GM12878 (cell line): Measurements from ENCODE around the gene ANAPC4. TPM values are rescaled to one million over a fixed set of nuclear protein-coding genes. Genes with fewer than 3 reads are reported as not detected.

Experiments
- ATAC-seq: fragments of 200-7000 bp; cut with Tn5 transposase; 3 replicates; pipeline ENCODE4 v1.9.1; 2020; ENCODE audit warnings: mild to moderate bottlenecking, moderate library complexity
- BruUV-seq: library from RNA; stranded (reverse); fragments of 400-500 nt; replicated peaks from 2 replicates; lab custom pipeline; 2021; lab: Mats Ljungman, UMichigan
- CTCF ChIA-PET: fragments of 300-600 bp; sonication (Branson Sonifier 250); formaldehyde crosslinking; extraction: SDS; loops from one replicate; lab custom pipeline; 2021; ENCODE audit warnings: inconsistent platforms; lab: Yijun Ruan, JAX
- POLR2A ChIA-PET: fragments of 350-600 bp; formaldehyde crosslinking; extraction: SDS; loops from one replicate; lab custom pipeline; 2021; ENCODE audit warnings: inconsistent platforms; lab: Charles Lee
- RAD21 ChIA-PET: fragments of 300-600 bp; sonication (Branson Sonifier 250); formaldehyde crosslinking; loops from one replicate; lab custom pipeline; 2023; ENCODE audit warnings: antibody characterized with exemption; ENCODE audit not compliant: unreplicated experiment; lab: Charles Lee
- SMC1A ChIA-PET: fragments of 300-600 bp; sonication (Branson Sonifier 250); formaldehyde crosslinking; loops from one replicate; lab custom pipeline; 2023; ENCODE audit not compliant: unreplicated experiment, uncharacterized antibody; lab: Charles Lee
- DNase-seq: peaks from one replicate; pipeline ENCODE4 v3.0.0-alpha.2; 2011; ENCODE audit warnings: low read depth, low spot score
- FAIRE-seq: peaks from 3 replicates; lab custom pipeline; 2011; peaks lifted over from hg19 to GRCh38; lab: Jason Lieb, UNC
- H2AFZ ChIP-seq: 2 replicates; pipeline ENCODE4 v1.6.0; 2011; ENCODE audit warnings: low read depth, low read length, control low read depth; ENCODE audit not compliant: control insufficient read depth
- H3K27ac ChIP-seq: 2 replicates; pipeline ENCODE4 v1.5.1; 2011; ENCODE audit warnings: control low read depth; ENCODE audit not compliant: control insufficient read depth, insufficient read depth
- H3K27me3 ChIP-seq, 2 experiments: replicated peaks in 1 of 2; 2 replicates each; pipeline versions ENCODE4 v1.6.0 to v1.6.1; 2011; ENCODE audit warnings: low read length in 1 of 2; ENCODE audit not compliant: control insufficient read depth in 2 of 2, insufficient read depth in 2 of 2
- H3K36me3 ChIP-seq, 2 experiments: 2 replicates each; pipeline ENCODE4 v1.5.1; 2011; ENCODE audit warnings: low read length in 1 of 2; ENCODE audit not compliant: control insufficient read depth in 2 of 2, insufficient read depth in 2 of 2
- H3K4me1 ChIP-seq: 2 replicates; pipeline ENCODE4 v1.6.1; 2011; ENCODE audit warnings: mild to moderate bottlenecking, low read length, moderate library complexity, mixed read lengths; ENCODE audit not compliant: control insufficient read depth, insufficient read depth
- H3K4me2 ChIP-seq: 2 replicates; pipeline ENCODE4 v1.6.0; 2011; ENCODE audit warnings: control low read depth; ENCODE audit not compliant: control insufficient read depth, insufficient read depth
- H3K4me3 ChIP-seq: fragments of 200-600 bp; sonication (generic); 2 replicates; pipeline ENCODE4 v1.5.1; 2016
- H3K79me2 ChIP-seq: 2 replicates; pipeline ENCODE4 v1.6.0; 2011; ENCODE audit warnings: low read length; ENCODE audit not compliant: control insufficient read depth, insufficient read depth
- H3K9ac ChIP-seq: 2 replicates; pipeline ENCODE4 v1.8.0; 2011; ENCODE audit warnings: low read length, control low read depth, mixed read lengths; ENCODE audit not compliant: control insufficient read depth, insufficient read depth
- H3K9me3 ChIP-seq: replicated peaks from 3 replicates; pipeline ENCODE4 v1.5.1; 2011; ENCODE audit warnings: mild to moderate bottlenecking, low read length; ENCODE audit not compliant: control insufficient read depth, insufficient read depth
- H4K20me1 ChIP-seq: 2 replicates; pipeline ENCODE4 v1.6.0; 2011; ENCODE audit not compliant: control insufficient read depth, insufficient read depth
- ATF3 ChIP-seq: IDR thresholded peaks from 2 replicates; pipeline ENCODE4 v1.6.1; 2011; ENCODE audit warnings: low read depth, mild to moderate bottlenecking, low read length, moderate library complexity, borderline replicate concordance; ENCODE audit errors: extremely low read depth
- E4F1 ChIP-seq: fragments of 450-650 bp; IDR thresholded peaks from 2 replicates; pipeline ENCODE4 v1.6.1; 2018; ENCODE audit warnings: borderline replicate concordance, mild to moderate bottlenecking; ENCODE audit not compliant: partially characterized antibody
- GATAD2B ChIP-seq: fragments of 450-650 bp; conservative IDR thresholded peaks from 2 replicates; pipeline ENCODE4 v1.6.1; 2017; ENCODE audit warnings: low read depth, mild to moderate bottlenecking, moderate library complexity
- HDGF ChIP-seq: fragments of 450-650 bp; IDR thresholded peaks from 2 replicates; pipeline ENCODE4 v1.6.1; 2016; ENCODE audit warnings: antibody characterized with exemption
- JUNB ChIP-seq: IDR thresholded peaks from 2 replicates; pipeline ENCODE4 v1.6.1; 2016; ENCODE audit warnings: antibody characterized with exemption, mild to moderate bottlenecking
- NR2C1 ChIP-seq: fragments of 450-650 bp; IDR thresholded peaks from 2 replicates; pipeline ENCODE4 v1.6.1; 2017; ENCODE audit warnings: antibody characterized with exemption, mild to moderate bottlenecking, moderate library complexity
- NRF1 ChIP-seq: conservative IDR thresholded peaks from 2 replicates; pipeline ENCODE4 v1.6.1; 2011; ENCODE audit warnings: mild to moderate bottlenecking, low read depth, low read length, improper control_type of control experiment
- RAD21 ChIP-seq: IDR thresholded peaks from 2 replicates; pipeline ENCODE4 v1.6.1; 2011; ENCODE audit warnings: mild to moderate bottlenecking, low read depth, low read length, moderate library complexity; ENCODE audit not compliant: insufficient read depth
- SMAD1 ChIP-seq: fragments of 450-650 bp; IDR thresholded peaks from 2 replicates; pipeline ENCODE4 v1.6.1; 2018; ENCODE audit warnings: mild to moderate bottlenecking, low read depth; ENCODE audit not compliant: partially characterized antibody
- STAT3 ChIP-seq: IDR thresholded peaks from 2 replicates; pipeline ENCODE4 v1.6.1; 2011; ENCODE audit warnings: low read depth, low read length, improper control_type of control experiment
- TBL1XR1 ChIP-seq: IDR thresholded peaks from 2 replicates; pipeline ENCODE4 v1.6.1; 2012; ENCODE audit warnings: low read depth, low read length, improper control_type of control experiment
- ZNF622 ChIP-seq: fragments of 450-650 bp; IDR thresholded peaks from 2 replicates; pipeline ENCODE4 v1.6.1; 2017; ENCODE audit warnings: mild to moderate bottlenecking, inconsistent platforms
- WGBS: methylation state at CpG from one replicate; pipeline ENCODE4 v1.1.6; 2016; ENCODE audit warnings: low lambda C conversion rate; ENCODE audit not compliant: insufficient replicate concordance, insufficient coverage; ENCODE audit errors: missing lambda C conversion rate; 5-methylcytosine and 5-hydroxymethylcytosine counted together
- in situ Hi-C: fragments of 300-500 bp; cut with MboI; formaldehyde crosslinking; loops from 9 replicates; pipeline ENCODE4 v1.14.3; 2018; ENCODE audit warnings: mixed read lengths
- intact Hi-C: fragments of 100-400 bp; cut with micrococcal nuclease; formaldehyde crosslinking; loops from one replicate; pipeline ENCODE4 v1.14.2; 2022; ENCODE audit not compliant: unreplicated experiment
- polyA plus RNA-seq, 11 experiments: library from polyadenylated mRNA; depleted of rRNA in 4 of 11; unstranded in 6 of 11; stranded (reverse) in 5 of 11; fragments of >200 nt; fragmentation: Nextera tagmentation in 4 of 11; fragmentation: Illumina TruSeq in 1 of 11; extraction: Ambion mirVana in 4 of 11; extraction: Trizol in 1 of 11; gene quantifications; 1 replicate in 1 of 11; 2 replicates in 10 of 11; pipeline versions ENCODE4 v1.2.1 to v1.2.3, GENCODE V29; 2011 to 2016; ENCODE audit warnings: inconsistent platforms in 2 of 11, missing spikeins in 2 of 11, low read depth in 1 of 11
- total RNA-seq, 4 experiments: library from RNA; depleted of rRNA in 3 of 4; stranded (reverse); fragments of >200 nt in 3 of 4; fragmentation: Illumina TruSeq in 1 of 4; extraction: Trizol in 1 of 4; gene quantifications; 2 replicates each; pipeline versions ENCODE4 v1.2.1 to v1.2.3, GENCODE V29; 2013 to 2021
- TF ChIP-seq, protein P1 (sequence below): IDR thresholded peaks from 2 replicates; pipeline ENCODE4 v1.6.1; 2011; ENCODE audit warnings: borderline replicate concordance, low read depth, mild to moderate bottlenecking, moderate library complexity, mixed read lengths, low read length; ENCODE audit not compliant: insufficient read depth; ENCODE audit errors: extremely low read length

The ANAPC4 gene
- total and polyA plus RNA-seq, 10 of the 15 experiments (the other 5 are each of a cell fraction or from before 2014, with no cell fraction given): 16.3 to 50.2 (median 29.9) TPM

- Histone ChIP-seq H3K27me3 (no peaks in the 10 kb centered on the region), H3K9ac (no peak overlapping the region), H3K4me1 (no peaks in the 10 kb centered on the region), H3K79me2 (no peaks in the 10 kb centered on the region), H3K9me3 (no peaks in the 10 kb centered on the region; the same call in 2 of the 3 replicates), H3K27ac (no peak overlapping the region), H3K4me3 (no peak overlapping the region)
- no TSS peak for BruUV-seq
- POLR2A ChIA-PET: interaction anchor here (0.6 kb wide), 1 partner anchor 162 kb away, joined by 3 read pairs; no protein-coding TSS in a partner anchor
- TF ChIP-seq STAT3 (no peak), ZNF622 (no peak), NRF1 (no peak), ATF3 (no peak), JUNB (no peak), SMAD1 (no peak)
- TF ChIP-seq, all 136 proteins: peak for 0
- ATAC-seq (no peak), DNase-seq (no peak), FAIRE-seq (no peak)
- 93% methylated on average over 3 of the region's 3 CpGs for WGBS
- ChIA-PET RAD21 (no interaction called here), CTCF (no interaction called here), SMC1A (no interaction called here)
- Histone ChIP-seq H3K4me2 (no peak overlapping the region), H2AFZ (no peak overlapping the region), H4K20me1 (no peaks in the 10 kb centered on the region), H3K36me3 (peaks cover 8 to 25% of the 10 kb centered on the region in 2 experiments)
- intact Hi-C loops (no loop called here), in situ Hi-C loops (loop anchor here (25.0 kb wide), 1 partner anchor 835 kb away; no protein-coding TSS in a partner anchor)
These were observed 20.2 kb downstream of the ANAPC4 start for GRCh38 chr4:25397305-25397704.

- Histone ChIP-seq H3K4me1 (no peaks in the 10 kb centered on the region), H3K79me2 (no peaks in the 10 kb centered on the region), H3K4me3 (no peak overlapping the region), H2AFZ (no peak overlapping the region), H3K9me3 (no peaks in the 10 kb centered on the region; the same call in 2 of the 3 replicates), H4K20me1 (no peaks in the 10 kb centered on the region), H3K27me3 (no peaks in the 10 kb centered on the region), H3K36me3 (peaks cover 5 to 26% of the 10 kb centered on the region in 2 experiments; a peak in 3 of 4 replicates), H3K9ac (no peak overlapping the region), H3K4me2 (no peak overlapping the region), H3K27ac (no peak overlapping the region)
- ChIA-PET RAD21 (no interaction called here), SMC1A (interaction anchor here (1.3 kb wide), 1 partner anchor 10 kb away, joined by 3 read pairs; no protein-coding TSS in a partner anchor), POLR2A (no interaction called here), CTCF (no interaction called here)
- intact Hi-C loops (no loop called here), in situ Hi-C loops (loop anchor here (25.0 kb wide), 1 partner anchor 837 kb away; no protein-coding TSS in a partner anchor)
- FAIRE-seq (no peak), ATAC-seq (no peak), DNase-seq (no peak)
- 100% methylated on average over 4 of the region's 4 CpGs for WGBS
- no TSS peak for BruUV-seq
- TF ChIP-seq GATAD2B (no peak), HDGF (no peak), NR2C1 (no peak), RAD21 (no peak), TBL1XR1 (no peak), E4F1 (no peak)
- TF ChIP-seq, protein P1, sequence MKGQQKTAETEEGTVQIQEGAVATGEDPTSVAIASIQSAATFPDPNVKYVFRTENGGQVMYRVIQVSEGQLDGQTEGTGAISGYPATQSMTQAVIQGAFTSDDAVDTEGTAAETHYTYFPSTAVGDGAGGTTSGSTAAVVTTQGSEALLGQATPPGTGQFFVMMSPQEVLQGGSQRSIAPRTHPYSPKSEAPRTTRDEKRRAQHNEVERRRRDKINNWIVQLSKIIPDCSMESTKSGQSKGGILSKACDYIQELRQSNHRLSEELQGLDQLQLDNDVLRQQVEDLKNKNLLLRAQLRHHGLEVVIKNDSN: no peak
These were observed 22.4 kb downstream of the ANAPC4 start for GRCh38 chr4:25399510-25399909.
